ENCODE results near the gene MYBPC2.

Gene MYBPC2

GRCh38 chr19:50495020-50495531 lies 62.4 kb downstream of the MYBPC2 start:
- H3K4me1 ChIP-seq (ENCODE audit: control insufficient read depth, insufficient read depth, low read length) = peaks cover under 1% of the 10 kb centered on the region; the same call in 1 of the 2 replicates
- ChIA-PET POLR2A (no interaction called here), CTCF (interaction anchor here (1.0 kb wide), 1 partner anchor 283 kb away, joined by 3 read pairs; no protein-coding TSS in a partner anchor)
- no peak overlapping the region for H3K4me3 ChIP-seq (ENCODE audit: low read depth, low read length)
- TF ChIP-seq PRDM1 (tag by site-specific recombination; IDR thresholded peaks at IDR 0.05) (peak; percentile 83), ZSCAN5A (tag by site-specific recombination; IDR thresholded peaks at IDR 0.05) (no peak), ZNF792 (tag by site-specific recombination; IDR thresholded peaks at IDR 0.05) (peak; percentile 92; the same call in 1 of the 2 replicates)
- no peaks in the 10 kb centered on the region for H3K9me3 ChIP-seq (ENCODE audit: control insufficient read depth, insufficient read depth, low read depth, low read length)
- H3K36me3 ChIP-seq (ENCODE audit: control insufficient read depth in 2 of 2, insufficient read depth in 1 of 2, low read length in 2 of 2) = peaks cover 0 to 3% of the 10 kb centered on the region in 2 experiments; a peak in 1 of 3 replicates
- H3K27ac ChIP-seq (ENCODE audit: extremely low read depth, low read depth, low read length) = no peak overlapping the region

- H3K9me3 ChIP-seq (ENCODE audit: control insufficient read depth, insufficient read depth, low read depth, low read length) = no peaks in the 10 kb centered on the region
These were observed 63.7 kb downstream of the MYBPC2 start for GRCh38 chr19:50496189-50497021.

GRCh38 chr19:50497022-50497405 lies 64.3 kb downstream of the MYBPC2 start:
- POLR2A ChIA-PET = interaction anchor here (1.5 kb wide), 1 partner anchor 14 kb away, joined by 8 read pairs; the partner anchor contains the start of gene JOSD2
- peaks cover 7% of the 10 kb centered on the region for H3K4me1 ChIP-seq (ENCODE audit: control insufficient read depth, insufficient read depth, low read length)
- no peak overlapping the region for H3K27ac ChIP-seq (ENCODE audit: extremely low read depth, low read depth, low read length)
- no peaks in the 10 kb centered on the region for H3K36me3 ChIP-seq (ENCODE audit: control insufficient read depth in 2 of 2, insufficient read depth in 1 of 2, low read length in 2 of 2)
- no peaks in the 10 kb centered on the region for H3K9me3 ChIP-seq (ENCODE audit: control insufficient read depth, insufficient read depth, low read depth, low read length)
- CTCF ChIA-PET = interaction anchor here (0.5 to 0.7 kb wide), 5 partner anchors 24 to 585 kb away, joined by 3 to 4 read pairs (median 4); no protein-coding TSS in a partner anchor
- no peak overlapping the region for H3K4me3 ChIP-seq (ENCODE audit: low read depth, low read length)
- TF ChIP-seq ZNF112 (tag by site-specific recombination; IDR thresholded peaks at IDR 0.05) = no peak
- no peak for TF ChIP-seq ZNF404 (tag by site-specific recombination; IDR thresholded peaks at IDR 0.05)
- no peak for TF ChIP-seq ZNF223 (tag by site-specific recombination; IDR thresholded peaks at IDR 0.05)
- no peak for TF ChIP-seq PATZ1 (tag by site-specific recombination; IDR thresholded peaks at IDR 0.05)
- no peak for TF ChIP-seq ZIC2 (tag by site-specific recombination; IDR thresholded peaks at IDR 0.05)
- TF ChIP-seq ZXDB (tag by site-specific recombination; IDR thresholded peaks at IDR 0.05) = no peak
- no peak for TF ChIP-seq ZEB2 (tag by site-specific recombination; IDR thresholded peaks at IDR 0.05)
- no peak for TF ChIP-seq ZNF2 (tag by site-specific recombination; IDR thresholded peaks at IDR 0.05)
- no peak for TF ChIP-seq ZFP3 (tag by site-specific recombination; IDR thresholded peaks at IDR 0.05; ENCODE audit: low read depth)
- TF ChIP-seq BCL11A (tag by site-specific recombination; IDR thresholded peaks at IDR 0.05; ENCODE audit: low read depth) = no peak
- no peak for TF ChIP-seq ZNF24 (tag by site-specific recombination; IDR thresholded peaks at IDR 0.05)
- no peak for TF ChIP-seq TCF7L2 (IDR thresholded peaks at IDR 0.05; ENCODE audit: borderline replicate concordance, low read depth, low read length)
- no peak for TF ChIP-seq ZNF791 (tag by site-specific recombination; IDR thresholded peaks at IDR 0.05)
- TF ChIP-seq ZNF423 (tag by site-specific recombination; IDR thresholded peaks at IDR 0.05) = no peak
- TF ChIP-seq ZNF132 (tag by site-specific recombination; IDR thresholded peaks at IDR 0.05; ENCODE audit: borderline replicate concordance) = no peak

More at GRCh38 chr19:50496189-50497021, 63.7 kb downstream of the MYBPC2 start:
- no peaks in the 10 kb centered on the region for H3K36me3 ChIP-seq (ENCODE audit: control insufficient read depth in 2 of 2, insufficient read depth in 1 of 2, low read length in 2 of 2)
- peaks cover 7% of the 10 kb centered on the region for H3K4me1 ChIP-seq (ENCODE audit: control insufficient read depth, insufficient read depth, low read length)
- POLR2A ChIA-PET = interaction anchor here (0.6 to 1.5 kb wide), 2 partner anchors 15 to 242 kb away, joined by 3 to 8 read pairs; partner anchors contain the start of gene JOSD2
- H3K27ac ChIP-seq (ENCODE audit: extremely low read depth, low read depth, low read length) = no peak overlapping the region
- TF ChIP-seq ZFHX2 (tag by site-specific recombination; conservative IDR thresholded peaks at IDR 0.05) (peak; percentile 64), PRDM1 (tag by site-specific recombination; IDR thresholded peaks at IDR 0.05) (peak; percentile 84), KLF8 (tag by site-specific recombination; IDR thresholded peaks at IDR 0.05) (peak; percentile 67; the same call in 1 of the 2 replicates), ZNF747 (tag by site-specific recombination; IDR thresholded peaks at IDR 0.05) (no peak), RBAK (tag by site-specific recombination; IDR thresholded peaks at IDR 0.05) (no peak), EGR2 (tag by site-specific recombination; IDR thresholded peaks at IDR 0.05; ENCODE audit: low read depth) (peak; percentile 59; the same call in 1 of the 2 replicates), ZNF792 (tag by site-specific recombination; IDR thresholded peaks at IDR 0.05) (peak; percentile 97), ZNF366 (tag by site-specific recombination; conservative IDR thresholded peaks at IDR 0.05) (peak; percentile 30), KLF1 (tag by site-specific recombination; IDR thresholded peaks at IDR 0.05) (peak; percentile 96), ZNF394 (tag by site-specific recombination; IDR thresholded peaks at IDR 0.05; ENCODE audit: borderline replicate concordance) (no peak), HIC1 (tag by site-specific recombination; IDR thresholded peaks at IDR 0.05) (peak; percentile 63; the same call in 1 of the 2 replicates)
- no peak overlapping the region for H3K4me3 ChIP-seq (ENCODE audit: low read depth, low read length)
- CTCF ChIA-PET = interaction anchor here (0.5 to 0.7 kb wide), 4 partner anchors 23 to 586 kb away, joined by 3 to 4 read pairs (median 4); no protein-coding TSS in a partner anchor
